ENCODE measurements around the gene EPS15. TPM values are rescaled to one million over a fixed set of nuclear protein-coding genes. Genes with fewer than 3 reads are reported as not detected.

EPS15 gene
- total and polyA plus RNA-seq, 9 of the 15 experiments (the other 6 are each of a cell fraction or from before 2014, with no cell fraction given): 23.1 to 69.0 (median 41.7) TPM

GRCh38 chr1:51519865-51520699 is 1.0 kb upstream of the EPS15 start (continued):
- TF ChIP-seq MYBL2 (IDR thresholded peaks at IDR 0.05; ENCODE audit: low read depth) (peak; percentile 65), MYBL2 (CRISPR knock-in tag; IDR thresholded peaks at IDR 0.05; ENCODE audit: borderline replicate concordance) (no peak), CBFA2T2 (conservative IDR thresholded peaks at IDR 0.05) (peak; percentile 59), ZNF511 (CRISPR knock-in tag; IDR thresholded peaks at IDR 0.05) (no peak), HDAC3 (IDR thresholded peaks at IDR 0.05; ENCODE audit: borderline replicate concordance, partially characterized antibody) (peak; percentile 50), MCM5 (IDR thresholded peaks at IDR 0.05; ENCODE audit: low read depth) (no peak), ZNF124 (CRISPR knock-in tag; IDR thresholded peaks at IDR 0.05) (no peak), ZBTB34 (CRISPR knock-in tag; IDR thresholded peaks at IDR 0.05) (no peak), POLR2A (conservative IDR thresholded peaks at IDR 0.05) (peak; percentile 64), ADNP (tag; IDR thresholded peaks at IDR 0.05) (peak; percentile 95), ZNF232 (CRISPR knock-in tag; IDR thresholded peaks at IDR 0.05) (no peak), NR1H2 (CRISPR knock-in tag; IDR thresholded peaks at IDR 0.05) (no peak), GTF2F1 (IDR thresholded peaks at IDR 0.05; ENCODE audit: low read depth, low read length) (peak; percentile 41; the same call in 1 of the 2 replicates), HOMEZ (CRISPR knock-in tag; IDR thresholded peaks at IDR 0.05) (no peak), KLF6 (CRISPR knock-in tag; IDR thresholded peaks at IDR 0.05; ENCODE audit: borderline replicate concordance) (no peak), SUPT5H (IDR thresholded peaks at IDR 0.05) (no peak; the same call in 1 of the 2 replicates), RNF2 (IDR thresholded peaks at IDR 0.05) (peak; percentile 58; the same call in 1 of the 2 replicates), GABPB1 (CRISPR knock-in tag; IDR thresholded peaks at IDR 0.05) (0 out of 2 replicates have a peak, but pooled peaks have one; percentile 10), ZNF398 (CRISPR knock-in tag; IDR thresholded peaks at IDR 0.05) (no peak), CCAR2 (IDR thresholded peaks at IDR 0.05; ENCODE audit: low read depth, low read length) (no peak), ATF2 (CRISPR knock-in tag; IDR thresholded peaks at IDR 0.05) (no peak), BHLHE40 (IDR thresholded peaks at IDR 0.05; ENCODE audit: low read length) (peak; percentile 56; the same call in 1 of the 2 replicates), CHD4 (IDR thresholded peaks at IDR 0.05; ENCODE audit: insufficient read depth, insufficient replicate concordance, low read depth, low read length, poor library complexity, severe bottlenecking) (peak; percentile 89)

Measured in K562 (cell line).